ENCODE data around the gene KCNQ1. TPM values are rescaled to one million over a fixed set of nuclear protein-coding genes. Genes with fewer than 3 reads are reported as not detected.

KCNQ1 gene
- total and polyA plus RNA-seq, 2 of the 13 experiments (the other 11 are each of a cell fraction or from before 2014, with no cell fraction given) = 0.02 to 0.08 TPM

GRCh38 chr11:2420502-2421225 lies 24.1 kb upstream of the KCNQ1 start (continued):
- no peak for TF ChIP-seq RFX3 (CRISPR knock-in tag; IDR thresholded peaks at IDR 0.05)
- peak; percentile 77; the same call in 1 of the 2 replicates for TF ChIP-seq SRY (CRISPR knock-in tag; IDR thresholded peaks at IDR 0.05)
- no peak for TF ChIP-seq ZNF142 (CRISPR knock-in tag; IDR thresholded peaks at IDR 0.05)
- no peak for TF ChIP-seq ZNF292 (CRISPR knock-in tag; IDR thresholded peaks at IDR 0.05; ENCODE audit: borderline replicate concordance, low read depth)
- no peak for TF ChIP-seq LBX2 (CRISPR knock-in tag; IDR thresholded peaks at IDR 0.05; ENCODE audit: borderline replicate concordance)
- TF ChIP-seq, protein P1, sequence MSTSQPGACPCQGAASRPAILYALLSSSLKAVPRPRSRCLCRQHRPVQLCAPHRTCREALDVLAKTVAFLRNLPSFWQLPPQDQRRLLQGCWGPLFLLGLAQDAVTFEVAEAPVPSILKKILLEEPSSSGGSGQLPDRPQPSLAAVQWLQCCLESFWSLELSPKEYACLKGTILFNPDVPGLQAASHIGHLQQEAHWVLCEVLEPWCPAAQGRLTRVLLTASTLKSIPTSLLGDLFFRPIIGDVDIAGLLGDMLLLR (CRISPR knock-in tag; IDR thresholded peaks at IDR 0.05) = no peak
- no peak for TF ChIP-seq PAWR (CRISPR knock-in tag; IDR thresholded peaks at IDR 0.05; ENCODE audit: borderline replicate concordance)
- no peak for TF ChIP-seq ZNF383 (CRISPR knock-in tag; IDR thresholded peaks at IDR 0.05; ENCODE audit: borderline replicate concordance)
- TF ChIP-seq GMEB1 (CRISPR knock-in tag; IDR thresholded peaks at IDR 0.05; ENCODE audit: borderline replicate concordance) = no peak
- peak; percentile 69 for TF ChIP-seq KDM2A (CRISPR knock-in tag; IDR thresholded peaks at IDR 0.05; ENCODE audit: borderline replicate concordance, low read depth)
- no peak for TF ChIP-seq ZNF430 (CRISPR knock-in tag; IDR thresholded peaks at IDR 0.05)
- no peak for TF ChIP-seq ETV5 (CRISPR knock-in tag; IDR thresholded peaks at IDR 0.05; ENCODE audit: borderline replicate concordance)
- TF ChIP-seq PHF20 (CRISPR knock-in tag; IDR thresholded peaks at IDR 0.05) = peak; percentile 54; the same call in 1 of the 2 replicates
- no peak for TF ChIP-seq SNRNP70 (IDR thresholded peaks at IDR 0.05; ENCODE audit: low read depth, low read length)
- no peak for TF ChIP-seq HNRNPLL (IDR thresholded peaks at IDR 0.05; ENCODE audit: low read depth, low read length, poor library complexity, severe bottlenecking)
- no peak for TF ChIP-seq MNT (IDR thresholded peaks at IDR 0.05)
- TF ChIP-seq ZNF619 (CRISPR knock-in tag; IDR thresholded peaks at IDR 0.05) = no peak
- TF ChIP-seq MEIS2 (CRISPR knock-in tag; IDR thresholded peaks at IDR 0.05) = peak; percentile 49; the same call in 1 of the 2 replicates
- TF ChIP-seq CCAR2 (optimal IDR thresholded peaks at IDR 0.05; ENCODE audit: low read depth, low read length) = no peak

Data from HepG2 (cell line).